G401 (cell line): ENCODE measurements around the gene UBE2J1. TPM values are rescaled to one million over a fixed set of nuclear protein-coding genes. Genes with fewer than 3 reads are reported as not detected.
A peak's percentile ranks its signal among the peaks of the same experiment; 100 is the strongest.
"Not testable (repeated sequence)": the region's sequence is repeated elsewhere in the genome, so short reads cannot be mapped to it uniquely, and the experiment has no call there.

Experiments
- DNase-seq: peaks from one replicate; pipeline ENCODE4 v3.0.0-alpha.2; 2015; ENCODE audit warnings: low spot score
- in situ Hi-C: cut with HindIII; loops from 2 replicates; pipeline ENCODE4 v1.10.0; 2016; ENCODE audit warnings: low sequenced_read_pairs, mixed read lengths
- total RNA-seq: library from RNA; depleted of rRNA; stranded (reverse); fragments of >200 nt; shearing (Covaris generic); gene quantifications from 2 replicates; pipeline ENCODE4 v1.2.3, GENCODE V29; 2014; rRNA removed

Gene UBE2J1, protein sequence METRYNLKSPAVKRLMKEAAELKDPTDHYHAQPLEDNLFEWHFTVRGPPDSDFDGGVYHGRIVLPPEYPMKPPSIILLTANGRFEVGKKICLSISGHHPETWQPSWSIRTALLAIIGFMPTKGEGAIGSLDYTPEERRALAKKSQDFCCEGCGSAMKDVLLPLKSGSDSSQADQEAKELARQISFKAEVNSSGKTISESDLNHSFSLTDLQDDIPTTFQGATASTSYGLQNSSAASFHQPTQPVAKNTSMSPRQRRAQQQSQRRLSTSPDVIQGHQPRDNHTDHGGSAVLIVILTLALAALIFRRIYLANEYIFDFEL
- total RNA-seq, result 43.8 and 60.2 TPM in 2 replicates

DNA sequence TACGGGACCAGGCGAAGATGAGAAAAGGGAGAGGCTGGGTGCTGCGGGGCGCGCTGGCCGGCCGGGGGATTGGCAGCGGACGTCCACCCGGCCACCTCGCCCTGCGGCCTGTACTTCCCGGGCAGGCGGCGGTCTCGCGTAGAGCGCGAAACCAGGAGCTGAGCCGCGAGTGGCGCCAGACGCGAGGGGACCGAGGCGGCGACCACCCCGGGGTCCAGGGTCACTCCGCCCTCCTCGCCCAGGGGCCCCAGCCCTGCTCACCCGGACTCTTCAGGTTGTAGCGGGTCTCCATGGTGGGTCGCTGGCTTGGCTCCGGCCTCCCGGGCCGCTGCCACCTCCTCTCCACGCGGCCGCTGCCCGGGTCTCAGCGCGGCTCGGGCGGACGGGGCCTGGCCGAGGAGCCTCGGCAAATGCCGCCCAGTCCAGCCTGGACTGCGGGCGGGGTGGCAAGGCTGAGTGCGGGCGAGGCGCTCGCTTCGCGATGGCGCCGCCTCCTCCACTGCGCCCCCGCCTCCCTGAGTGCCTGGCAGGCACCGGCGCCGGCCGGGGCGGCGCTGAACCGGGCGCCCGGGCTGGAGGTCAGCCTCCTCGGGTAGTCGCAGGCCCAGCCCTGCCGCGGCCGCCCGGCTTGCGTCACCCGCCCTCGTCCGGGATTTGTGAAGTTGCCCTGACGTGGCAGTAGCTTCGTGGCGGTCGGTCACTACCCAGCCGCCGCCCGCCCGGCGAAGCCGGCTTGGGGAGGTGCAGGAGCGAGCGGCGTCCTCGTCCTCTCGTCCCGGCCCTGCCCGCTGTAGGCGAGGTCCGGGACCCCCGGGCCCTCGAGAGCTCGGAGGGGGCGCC, at the start of gene UBE2J1:
Gene UBE2J1 (minus strand): TSS at position 445 of the 840 bp plus-strand sequence. CDS start 153 bp downstream, at position 292.
- DNase-seq, result peak; percentile 87
- in situ Hi-C loops, result no loop called here

DNA sequence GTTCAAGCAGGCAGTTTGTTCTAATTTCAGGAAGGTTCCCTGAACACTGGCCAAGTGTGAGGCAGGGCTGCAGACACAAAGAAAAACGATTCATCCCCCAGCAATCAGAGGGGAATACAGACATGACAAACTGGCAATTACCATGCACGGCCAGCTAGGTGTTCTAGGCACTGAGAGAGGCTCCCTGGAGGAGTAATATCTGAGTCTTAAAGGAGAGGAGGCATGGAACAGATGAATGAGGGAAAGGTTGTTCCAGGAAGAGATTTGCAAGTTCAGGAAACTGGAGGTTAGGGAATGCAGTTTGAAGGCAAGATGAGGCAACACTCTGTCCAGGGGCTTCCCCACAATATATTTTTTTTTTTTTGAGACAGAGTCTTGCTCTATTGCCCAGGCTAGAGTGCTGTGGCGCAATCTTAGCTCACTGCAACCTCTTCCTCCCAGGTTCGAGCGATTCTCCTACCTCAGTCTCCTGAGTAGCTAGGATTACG, 48.4 kb upstream of the UBE2J1 start:
- in situ Hi-C loops, result no loop called here
- DNase-seq, result peak; percentile 64

DNA sequence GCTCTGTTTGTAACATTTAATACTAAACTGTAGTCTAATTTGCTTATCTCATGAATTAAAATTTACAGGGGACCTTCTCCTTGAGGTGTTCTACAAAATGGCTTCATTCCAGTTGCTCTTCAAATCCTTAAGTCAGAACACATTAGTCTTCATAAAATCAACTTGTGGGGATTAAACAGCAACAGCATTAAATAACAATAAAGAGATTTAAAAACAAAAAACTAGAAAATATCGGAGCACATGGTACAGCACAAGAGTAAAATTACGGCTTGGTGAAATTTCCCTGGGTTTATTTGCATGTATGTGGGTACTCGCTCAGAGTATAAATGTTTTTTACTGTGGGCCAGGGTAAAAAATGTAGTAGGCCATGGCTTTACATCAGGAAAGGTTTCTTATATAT, 47.5 kb upstream of the UBE2J1 start:
- in situ Hi-C loops, result no loop called here
- DNase-seq, result no peak

DNA sequence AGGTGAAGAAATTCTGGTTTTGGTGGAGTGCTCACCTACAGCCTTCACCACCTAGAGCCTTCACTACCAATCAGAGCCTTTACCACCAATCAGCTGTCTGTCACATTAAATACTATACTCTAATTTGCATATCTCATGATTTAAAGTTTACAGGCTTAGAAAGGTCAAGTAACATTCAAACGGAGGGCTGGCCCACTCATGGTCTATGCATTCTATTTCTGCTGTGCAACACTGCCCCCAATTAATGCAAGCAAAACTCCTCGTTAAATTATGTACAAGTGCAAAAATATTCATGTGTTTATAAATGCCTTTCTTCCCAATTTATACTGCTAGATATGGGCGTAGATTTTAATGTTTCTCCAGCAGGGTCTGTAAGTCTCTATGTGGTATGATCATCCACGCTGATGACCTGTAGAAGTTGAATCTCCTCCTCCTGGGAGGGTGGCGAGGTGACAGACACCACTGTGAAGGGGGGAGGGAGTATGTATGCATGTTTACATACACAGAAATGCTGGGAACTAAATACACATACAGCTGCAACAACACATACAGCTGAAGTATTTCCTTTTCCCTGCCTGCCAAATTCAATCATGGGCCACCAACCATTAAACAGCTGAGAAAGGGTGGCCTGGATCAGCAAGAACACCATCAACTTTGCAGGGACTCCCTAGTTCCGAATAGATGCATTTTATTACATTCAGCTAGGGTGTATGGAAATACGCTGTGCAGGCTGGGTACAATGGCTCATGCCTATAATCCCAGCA, 46.4 kb upstream of the UBE2J1 start:
- in situ Hi-C loops, result no loop called here
- DNase-seq, result no peak

DNA sequence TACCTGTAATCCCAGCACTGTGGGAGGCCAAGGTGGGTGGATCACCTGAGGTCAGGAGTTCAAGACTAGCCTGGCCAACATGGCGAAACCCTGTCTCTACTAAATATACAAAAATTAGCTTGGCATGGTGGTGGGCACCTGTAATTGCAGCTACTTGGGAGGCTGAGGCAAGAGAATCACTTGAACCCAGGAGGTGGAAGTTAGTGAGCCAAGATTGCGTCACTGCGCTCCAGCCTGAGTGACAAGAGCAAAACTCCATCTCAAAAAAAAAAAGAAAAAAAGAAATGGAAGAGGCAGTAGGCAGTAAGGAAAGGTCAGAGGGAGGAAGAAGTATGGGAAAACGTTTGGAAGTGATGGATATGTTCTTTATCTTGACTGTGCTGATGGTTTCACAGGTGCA, 45.4 kb upstream of the UBE2J1 start:
- in situ Hi-C loops, DNase-seq: not testable (repeated sequence)

DNA sequence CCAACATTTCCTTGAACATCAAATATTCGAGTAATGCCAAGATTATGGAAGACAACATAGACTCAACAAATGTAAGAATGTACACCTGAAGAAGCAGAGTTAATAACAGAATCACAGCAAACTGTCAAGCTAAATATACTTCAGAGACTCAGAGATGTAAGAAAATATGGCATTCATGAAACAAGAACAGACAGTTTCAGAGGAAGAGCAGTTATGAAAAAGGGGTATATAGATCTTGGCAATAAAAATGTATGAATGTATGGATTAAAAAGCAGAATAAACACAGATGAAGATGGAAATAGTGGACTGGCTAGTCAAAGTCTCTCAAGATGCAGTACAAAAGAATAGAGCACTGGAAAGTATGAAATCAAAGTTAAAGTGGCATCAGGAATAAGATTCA, 41.1 kb upstream of the UBE2J1 start:
- in situ Hi-C loops, result no loop called here
- DNase-seq, result no peak

DNA sequence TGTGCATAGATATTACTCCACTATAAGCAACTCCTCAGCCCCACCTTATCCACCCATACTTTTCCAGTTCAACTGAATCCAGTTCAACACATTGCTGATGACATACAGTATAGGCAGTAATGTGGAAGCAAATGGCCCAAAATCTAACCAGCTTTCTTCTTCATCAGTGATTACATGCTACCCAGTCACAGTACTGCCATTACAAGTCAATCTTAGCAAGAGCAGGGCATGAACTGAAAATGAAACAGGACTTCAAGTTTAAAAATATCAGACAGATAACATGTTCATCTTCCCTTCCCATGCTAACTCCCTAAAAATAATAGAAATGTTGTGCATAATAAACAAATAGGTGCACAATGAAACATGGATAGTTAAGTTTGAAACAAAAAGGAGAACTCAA, 40.3 kb upstream of the UBE2J1 start:
- in situ Hi-C loops, result no loop called here

DNA sequence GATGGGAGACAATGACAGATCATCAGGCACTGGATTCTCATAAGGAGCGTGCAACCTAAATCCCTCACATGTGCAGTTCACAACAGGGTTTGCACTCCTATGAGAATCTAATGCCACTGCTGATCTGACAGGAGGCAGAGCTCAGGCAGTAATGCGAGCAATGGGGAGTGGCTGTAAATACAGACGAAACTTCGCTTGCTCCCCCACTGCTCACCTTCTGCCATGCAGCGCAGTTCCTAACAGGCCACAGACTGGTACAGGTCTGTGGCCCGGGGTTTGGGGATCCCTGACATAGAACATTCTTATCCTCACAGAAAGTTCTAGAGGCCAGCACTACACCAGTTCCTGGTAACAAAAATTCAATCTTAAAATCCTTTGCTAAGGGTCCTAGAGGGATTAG, 36.3 kb upstream of the UBE2J1 start:
- in situ Hi-C loops, result no loop called here
- DNase-seq, result peak; percentile 75

More for the DNA sequence above, 40.3 kb upstream of the UBE2J1 start:
- no peak for DNase-seq

DNA sequence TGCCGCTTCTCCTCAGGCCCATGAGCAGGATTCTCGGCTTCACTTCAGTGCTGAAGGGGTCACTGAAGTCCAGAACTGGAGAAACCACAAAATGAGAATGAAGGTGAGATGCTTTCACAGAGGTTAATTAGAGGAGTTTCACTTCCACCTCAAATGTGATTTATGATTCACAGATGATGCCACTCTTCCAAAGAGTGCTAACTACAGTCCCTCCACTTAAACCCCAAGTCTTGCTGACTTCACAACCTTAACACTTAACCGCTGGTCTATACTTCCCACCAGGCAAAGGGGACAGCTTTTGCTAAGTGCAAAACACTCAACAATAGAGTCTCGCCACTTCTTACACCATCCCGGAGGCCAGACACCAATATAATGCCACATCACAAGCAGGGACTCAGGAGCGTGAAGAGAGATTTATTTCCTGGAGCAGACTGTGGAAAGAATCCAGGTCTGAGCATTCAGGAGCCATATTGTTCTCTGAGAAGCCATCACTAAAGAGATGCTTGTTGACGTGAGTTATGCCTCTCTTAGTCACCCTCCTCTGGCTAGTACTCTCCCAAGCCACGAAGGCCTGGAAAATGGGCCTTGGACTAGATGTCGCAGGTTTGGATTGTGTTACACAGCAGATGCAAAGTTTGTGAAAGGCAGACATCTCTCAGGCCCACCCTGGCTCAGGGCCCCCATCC, 35.1 kb upstream of the UBE2J1 start:
- no peak for DNase-seq
- in situ Hi-C loops, result no loop called here

DNA sequence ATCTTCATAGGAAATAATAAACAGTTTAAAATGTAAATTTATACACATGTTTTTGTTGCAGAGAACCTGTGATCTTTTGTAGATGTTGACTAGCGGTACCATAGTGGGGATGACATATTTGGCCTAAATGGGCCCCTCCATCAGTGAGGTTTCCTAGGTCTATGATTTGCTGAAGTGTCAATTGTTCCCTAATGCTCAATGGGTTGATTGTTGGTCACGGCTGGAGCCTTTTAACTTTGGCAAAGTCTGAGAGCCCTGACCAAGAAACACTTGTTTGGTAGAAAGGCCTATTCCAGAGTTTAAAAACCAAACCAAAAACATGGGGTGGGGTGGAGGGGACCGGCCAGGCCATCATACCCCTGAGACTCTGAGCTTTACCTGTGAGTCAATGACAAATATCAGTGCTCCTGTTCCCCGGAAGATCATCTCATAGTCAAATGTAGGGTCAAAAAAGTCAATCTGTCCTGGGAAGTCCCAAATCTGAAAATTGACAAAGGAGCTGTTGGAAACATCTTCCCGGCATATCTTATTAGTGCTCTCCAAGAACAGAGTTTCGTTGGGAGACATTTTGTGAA, 34.5 kb upstream of the UBE2J1 start:
- DNase-seq, result no peak
- in situ Hi-C loops, result no loop called here

DNA sequence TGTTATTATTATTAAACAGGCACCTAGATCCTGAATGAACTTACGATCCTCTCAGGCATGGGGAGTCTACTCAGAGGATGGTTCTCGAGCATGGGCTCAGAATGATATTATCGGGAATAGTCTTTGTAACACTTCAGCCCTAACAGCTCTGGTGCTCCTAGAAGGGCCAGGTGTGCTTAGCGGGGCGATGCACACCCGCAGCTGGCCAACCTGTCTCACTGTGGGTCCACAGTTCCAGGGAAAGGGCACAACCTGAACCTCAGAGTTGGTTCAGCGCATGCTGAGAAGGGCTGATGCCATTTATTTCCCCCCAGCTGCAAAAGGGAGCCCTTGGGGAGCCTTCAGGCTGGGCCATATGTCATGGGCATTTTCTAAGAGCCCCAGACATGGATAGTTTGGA, 33.3 kb upstream of the UBE2J1 start:
- in situ Hi-C loops, result no loop called here
- DNase-seq, result no peak

DNA sequence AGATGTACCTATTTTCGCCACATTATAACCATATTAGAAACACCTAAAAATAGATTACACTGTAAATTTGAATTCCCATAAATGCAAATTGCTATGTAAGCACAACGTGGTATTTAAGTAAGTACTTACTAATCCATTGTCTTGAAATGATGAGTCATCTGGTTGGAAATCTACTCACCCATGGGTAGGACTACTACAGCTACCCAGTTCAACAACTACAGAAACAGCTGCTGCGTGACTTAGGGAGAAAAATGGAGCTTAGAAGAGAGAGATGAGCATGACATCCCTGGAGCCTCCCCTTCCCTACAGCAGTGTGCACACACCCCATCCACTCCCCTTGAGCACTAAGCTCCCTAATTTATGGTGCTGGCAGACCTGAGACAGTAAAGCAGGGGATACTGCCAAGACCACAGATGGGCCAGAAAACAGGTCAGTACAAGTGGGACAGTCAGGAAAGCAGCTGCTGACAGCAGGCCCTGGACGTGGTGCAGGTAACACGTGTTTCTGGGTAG, 32.7 kb upstream of the UBE2J1 start:
- DNase-seq, result peak; percentile 99
- in situ Hi-C loops, result no loop called here

DNA sequence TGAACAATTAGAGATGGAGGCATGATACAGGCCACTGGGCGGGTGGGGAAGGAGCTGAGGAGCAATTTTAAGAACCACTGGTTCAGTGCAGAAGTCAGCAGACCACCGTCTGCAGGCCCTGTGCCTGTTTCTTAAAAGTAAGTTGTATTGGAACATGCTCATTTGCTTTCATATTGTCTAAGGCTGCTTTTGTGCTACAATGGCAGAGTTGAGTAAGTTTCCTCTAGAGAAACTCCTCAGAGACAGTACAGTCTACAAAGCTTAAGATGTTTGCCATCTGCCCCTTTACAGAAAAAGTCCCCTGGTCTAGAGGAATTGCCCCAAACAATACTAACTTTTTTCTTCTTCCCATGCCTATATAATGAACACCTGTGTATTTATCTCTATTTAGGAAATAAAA, 28.5 kb upstream of the UBE2J1 start:
- in situ Hi-C loops, result no loop called here
- DNase-seq, result no peak

DNA sequence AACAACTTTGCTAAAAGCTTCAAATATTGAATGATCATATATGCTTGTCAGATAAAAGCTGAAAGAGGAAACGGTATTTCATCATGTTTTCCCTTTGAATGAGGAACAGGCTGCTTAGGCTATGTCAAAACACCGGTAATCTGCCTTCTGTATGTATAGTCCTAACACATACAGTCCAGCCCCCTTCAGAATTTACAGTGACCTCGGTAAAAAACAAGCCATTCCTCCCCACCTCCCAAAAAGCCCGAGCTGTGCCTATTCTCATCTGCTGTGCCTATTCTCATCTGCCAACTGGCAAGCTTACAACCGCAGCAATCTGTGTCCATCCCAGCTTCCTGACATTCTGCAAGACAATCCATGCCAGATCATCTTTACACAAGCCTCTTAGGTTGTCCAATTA, 26.8 kb upstream of the UBE2J1 start:
- in situ Hi-C loops, result no loop called here
- peak; percentile 98 for DNase-seq

DNA sequence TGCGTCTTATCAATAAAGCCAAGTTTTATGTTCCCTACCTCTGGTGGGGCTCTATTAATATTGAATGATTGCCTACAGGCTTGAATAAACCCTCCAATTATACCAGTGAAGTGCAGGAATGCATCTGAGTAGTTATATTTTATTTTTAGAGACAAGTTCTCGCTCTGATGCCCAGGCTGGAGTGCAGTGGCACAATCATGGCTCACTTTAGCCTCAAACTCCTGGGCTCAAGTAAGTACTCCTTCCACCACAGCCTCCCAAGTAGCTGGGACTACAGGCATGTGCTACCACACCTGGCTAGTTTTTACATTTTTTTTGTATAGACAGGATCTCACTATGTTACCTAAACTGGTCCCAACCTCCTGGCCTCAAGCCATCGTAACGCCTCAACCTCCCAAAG, 26.1 kb upstream of the UBE2J1 start:
- no peak for DNase-seq
- in situ Hi-C loops, result no loop called here

DNA sequence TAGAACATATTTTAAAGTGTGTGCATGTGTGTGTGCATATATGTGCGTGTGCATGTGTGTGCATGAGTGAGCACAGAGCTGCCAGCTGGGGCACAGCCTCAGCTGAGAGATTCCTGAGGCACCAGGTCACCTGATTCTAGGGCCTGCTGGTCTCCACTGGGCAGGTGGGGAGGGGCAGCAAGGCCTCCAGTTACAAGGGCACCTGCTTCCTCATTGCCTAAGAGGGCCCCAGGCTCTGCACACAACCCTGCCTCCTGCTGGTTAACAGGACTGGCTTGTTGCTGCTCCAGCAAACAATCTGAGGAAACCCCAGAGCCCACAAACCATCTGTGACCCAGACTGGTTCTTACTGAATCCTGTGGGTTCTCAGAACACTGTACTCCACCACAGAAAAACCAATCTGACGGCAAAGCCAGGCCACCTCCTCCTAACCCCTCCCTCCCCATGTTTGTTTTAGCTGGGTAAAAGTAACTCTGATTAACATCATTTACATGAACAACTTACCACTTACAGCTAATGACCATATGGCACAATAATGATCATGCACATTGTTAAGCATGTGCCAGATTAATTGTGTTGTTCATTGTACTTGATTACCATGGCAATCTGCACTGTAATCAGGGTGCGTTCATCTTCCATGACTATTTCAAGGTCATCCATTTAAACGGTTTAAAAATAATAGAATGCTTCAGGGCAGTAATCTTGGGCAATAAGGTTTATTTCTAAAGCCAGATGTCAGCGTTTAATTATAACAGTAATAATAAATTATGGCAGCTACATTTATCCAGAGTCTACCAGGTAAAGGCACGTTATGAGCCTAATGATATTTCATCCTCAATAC, 23.1 kb upstream of the UBE2J1 start:
- peak; percentile 96 for DNase-seq
- in situ Hi-C loops, result no loop called here

DNA sequence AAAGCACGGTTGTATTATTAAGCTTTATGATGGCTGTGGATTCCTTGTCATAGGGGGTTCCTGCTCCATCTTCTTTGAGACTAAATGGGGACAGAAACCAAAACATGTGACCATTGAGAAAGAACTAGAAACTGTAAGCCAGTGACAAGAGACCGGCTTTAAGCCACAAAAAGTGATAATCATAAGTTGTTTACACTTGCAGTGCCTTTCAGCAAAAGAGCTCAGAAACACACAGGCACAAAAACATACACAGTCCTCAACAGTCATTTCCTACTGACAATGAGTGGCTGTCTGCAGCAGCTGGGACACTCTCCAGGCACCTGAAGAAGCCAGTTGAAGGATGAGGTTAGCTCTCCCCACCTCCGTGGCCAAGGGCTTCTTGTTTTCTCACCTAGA, 20.0 kb upstream of the UBE2J1 start:
- in situ Hi-C loops, result no loop called here
- DNase-seq, result no peak
